Stimulated activated CD8-positive, alpha-beta memory T cell treated with anti-CD3 and anti-CD28 coated beads, Interleukin-12 subunit alpha, Interleukin-12 subunit beta, amount 100 ng/mL, for 24 hours (primary cell): ENCODE results near the gene NPAT.

ENCODE experiments used
- DNase-seq: peaks from one replicate; pipeline ENCODE4 v3.0.0-alpha.2; 2020; ENCODE audit errors: extremely low read depth

The NPAT gene

DNA sequence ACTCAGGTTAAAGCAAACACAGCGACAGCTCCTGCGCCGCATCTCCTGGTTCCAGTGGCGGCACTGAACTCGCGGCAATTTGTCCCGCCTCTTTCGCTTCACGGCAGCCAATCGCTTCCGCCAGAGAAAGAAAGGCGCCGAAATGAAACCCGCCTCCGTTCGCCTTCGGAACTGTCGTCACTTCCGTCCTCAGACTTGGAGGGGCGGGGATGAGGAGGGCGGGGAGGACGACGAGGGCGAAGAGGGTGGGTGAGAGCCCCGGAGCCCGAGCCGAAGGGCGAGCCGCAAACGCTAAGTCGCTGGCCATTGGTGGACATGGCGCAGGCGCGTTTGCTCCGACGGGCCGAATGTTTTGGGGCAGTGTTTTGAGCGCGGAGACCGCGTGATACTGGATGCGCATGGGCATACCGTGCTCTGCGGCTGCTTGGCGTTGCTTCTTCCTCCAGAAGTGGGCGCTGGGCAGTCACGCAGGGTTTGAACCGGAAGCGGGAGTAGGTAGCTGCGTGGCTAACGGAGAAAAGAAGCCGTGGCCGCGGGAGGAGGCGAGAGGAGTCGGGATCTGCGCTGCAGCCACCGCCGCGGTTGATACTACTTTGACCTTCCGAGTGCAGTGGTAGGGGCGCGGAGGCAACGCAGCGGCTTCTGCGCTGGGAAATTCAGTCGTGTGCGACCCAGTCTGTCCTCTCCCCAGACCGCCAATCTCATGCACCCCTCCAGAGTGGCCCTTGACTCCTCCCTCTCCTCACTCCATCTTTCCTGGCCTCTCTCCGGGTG lies at the start of gene NPAT, which contains the start of gene ATM:
TSS of gene NPAT (minus strand) at position 65 of the 774 bp plus-strand sequence. CDS start 102 bp downstream, outside the sequence.
TSS of gene ATM (plus strand) at position 494 of the 774 bp plus-strand sequence. CDS start 4,558 bp downstream, outside the sequence.
- peak; percentile 97 for DNase-seq

DNA sequence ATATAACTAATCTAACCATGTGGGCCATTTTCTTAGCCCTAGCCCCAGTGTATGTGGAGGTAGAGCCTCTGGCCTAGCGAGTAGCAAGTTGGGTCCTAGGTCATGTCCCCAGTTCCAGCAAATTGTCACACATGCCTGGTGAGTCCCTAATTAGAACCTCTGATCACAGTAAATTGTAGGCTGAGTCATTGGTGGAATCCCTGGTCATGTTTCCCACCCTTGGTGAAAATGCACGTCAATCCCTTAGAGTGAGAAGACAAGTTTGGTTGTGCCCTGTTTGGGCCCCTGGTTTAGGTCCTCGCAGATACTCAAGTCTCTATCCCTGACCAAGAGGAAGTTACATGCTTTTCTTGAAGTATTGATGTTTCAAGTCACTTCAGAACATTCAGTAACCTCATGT lies 47.1 kb upstream of the NPAT start:
- DNase-seq: no peak

DNA sequence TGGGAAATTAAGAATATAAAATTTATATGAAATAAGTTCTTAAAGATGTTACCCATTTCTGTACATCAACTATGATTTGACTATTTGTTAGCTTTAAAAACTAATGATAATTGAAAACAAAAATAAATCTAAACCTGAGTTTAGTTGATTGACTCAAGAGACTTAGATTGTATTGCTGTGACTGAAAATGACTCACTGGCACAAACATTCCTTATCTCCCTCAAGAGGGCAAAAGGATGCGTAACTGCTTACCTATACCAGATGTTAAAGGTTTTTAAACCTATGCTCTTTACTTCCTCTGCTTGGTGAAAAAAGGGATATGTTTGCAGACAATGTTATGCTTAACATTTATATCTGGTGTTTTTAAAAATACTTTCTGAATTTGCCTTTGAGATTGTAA lies 30.7 kb upstream of the NPAT start:
- DNase-seq: no peak

DNA sequence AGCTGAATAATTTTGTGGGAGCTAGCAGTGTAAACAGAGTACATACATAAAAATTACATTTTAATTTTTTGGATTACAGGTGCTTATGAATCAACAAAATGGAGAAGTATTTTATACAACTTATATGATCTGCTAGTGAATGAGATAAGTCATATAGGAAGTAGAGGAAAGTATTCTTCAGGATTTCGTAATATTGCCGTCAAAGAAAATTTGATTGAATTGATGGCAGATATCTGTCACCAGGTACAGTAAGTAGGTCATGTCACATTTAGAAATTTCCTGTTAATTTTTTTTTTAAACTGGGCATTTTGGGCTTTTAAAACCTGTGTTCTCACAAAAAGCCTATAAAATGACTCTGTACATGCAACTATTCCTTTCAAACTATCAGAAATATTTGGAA lies 24.4 kb upstream of the NPAT start:
- DNase-seq: no peak

DNA sequence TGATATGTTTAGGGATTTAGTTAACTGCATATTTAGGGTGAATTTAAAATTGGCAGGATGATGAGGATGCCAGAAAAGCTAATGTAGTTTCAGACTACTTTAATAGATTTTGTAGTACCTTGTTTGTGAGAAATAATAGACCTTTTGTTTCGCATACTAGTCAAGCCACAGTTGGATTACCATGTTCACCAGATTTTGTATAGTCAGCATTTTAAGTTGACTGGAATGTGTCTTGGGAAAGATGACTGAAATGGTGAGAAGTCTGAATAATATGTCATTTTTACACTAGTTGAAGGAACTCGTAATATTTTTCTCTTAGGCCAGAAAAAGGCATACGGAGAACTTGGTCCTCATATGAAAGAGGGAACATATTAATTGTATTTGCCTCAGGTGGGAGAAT lies 23.9 kb upstream of the NPAT start:
- DNase-seq: no peak

DNA sequence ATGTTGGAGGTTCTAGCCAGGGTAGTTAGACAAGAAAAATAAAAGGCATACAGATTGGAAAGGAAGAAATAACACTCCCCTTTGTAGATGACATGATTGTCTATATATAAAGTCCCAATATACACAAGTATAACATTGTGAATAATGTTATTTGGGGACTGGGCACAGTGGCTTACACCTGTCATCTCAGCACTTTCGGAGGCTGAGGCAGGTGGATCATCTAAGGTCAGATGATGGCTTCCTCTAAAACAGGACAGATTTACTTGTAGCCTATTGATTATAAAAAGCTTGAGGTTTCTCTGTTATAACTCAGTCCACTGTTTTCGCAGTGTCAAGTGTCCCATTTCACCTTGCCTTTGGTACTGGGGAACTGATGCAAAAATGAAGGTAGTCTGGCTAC lies 20.0 kb upstream of the NPAT start:
- no peak for DNase-seq

DNA sequence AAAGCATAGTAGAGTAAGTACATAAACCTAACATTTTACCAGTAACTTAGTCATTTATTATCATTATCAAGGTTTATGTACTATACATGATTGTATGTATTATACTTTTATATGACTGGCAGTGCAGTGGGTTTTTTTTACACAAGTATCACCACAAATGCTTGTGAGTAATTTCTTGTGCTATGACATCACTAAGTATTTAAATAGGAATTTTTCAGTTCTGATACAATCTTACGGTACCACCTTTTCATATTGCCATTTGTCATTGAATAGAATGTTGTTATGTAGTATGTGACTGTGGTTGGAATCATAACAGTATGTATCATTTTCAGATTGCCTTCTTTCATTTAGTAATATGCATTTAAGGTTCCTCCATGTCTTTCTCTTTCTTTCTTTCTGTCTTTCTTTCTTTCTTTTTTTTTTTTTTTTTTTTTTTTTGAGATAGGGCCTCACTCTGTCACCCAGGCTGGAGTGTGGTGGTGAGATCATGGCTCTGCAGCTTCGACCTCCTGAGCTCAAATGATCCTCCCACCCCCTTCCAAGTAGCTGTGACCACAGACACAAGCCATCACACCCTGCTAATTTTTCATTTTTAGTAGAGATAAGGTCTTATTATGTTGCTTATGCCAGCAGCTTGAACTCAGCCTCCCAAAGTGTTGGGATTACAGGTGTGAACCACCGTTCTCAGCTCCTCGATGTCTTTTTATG lies 19.0 kb upstream of the NPAT start:
- no peak for DNase-seq

DNA sequence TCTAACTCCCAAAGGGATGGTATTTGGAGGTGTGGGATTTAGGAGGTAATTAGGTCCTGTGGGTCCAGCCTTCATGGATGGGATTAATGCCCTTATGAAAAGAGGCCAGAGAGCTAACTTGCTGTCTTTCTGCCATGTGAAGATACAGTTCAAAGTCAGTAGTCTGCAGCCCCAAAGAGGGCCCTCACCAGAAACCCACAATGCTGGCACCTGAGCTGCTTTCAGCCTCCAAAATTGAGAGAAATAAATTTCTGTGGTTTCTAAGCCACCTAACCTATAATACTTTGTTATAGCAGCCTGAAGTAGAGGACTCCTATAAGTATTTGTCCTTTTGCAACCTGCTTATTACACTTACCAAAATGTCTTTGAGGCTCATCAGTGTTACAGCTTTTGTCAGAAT lies 16.6 kb upstream of the NPAT start:
- DNase-seq: no peak

DNA sequence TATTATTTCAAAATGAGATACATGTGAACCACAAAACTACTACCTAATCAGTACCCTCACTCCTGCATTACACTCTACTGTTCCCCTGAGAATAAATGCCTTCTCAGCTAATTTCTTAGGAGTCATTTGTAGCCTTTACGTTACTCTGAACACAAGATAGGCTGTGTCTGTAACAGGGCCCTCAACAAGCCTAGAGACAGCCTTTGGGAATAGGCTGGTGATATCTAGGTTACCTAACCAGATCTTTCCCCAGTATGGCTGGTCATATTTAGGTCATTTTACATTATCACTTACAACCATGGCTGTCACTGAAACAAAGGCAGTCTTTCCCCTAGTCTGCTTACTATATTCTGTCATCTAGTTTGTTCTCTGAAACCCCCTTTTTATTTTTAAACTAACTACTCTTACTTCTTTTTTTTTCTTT lies 14.6 kb upstream of the NPAT start:
- DNase-seq: no peak

DNA sequence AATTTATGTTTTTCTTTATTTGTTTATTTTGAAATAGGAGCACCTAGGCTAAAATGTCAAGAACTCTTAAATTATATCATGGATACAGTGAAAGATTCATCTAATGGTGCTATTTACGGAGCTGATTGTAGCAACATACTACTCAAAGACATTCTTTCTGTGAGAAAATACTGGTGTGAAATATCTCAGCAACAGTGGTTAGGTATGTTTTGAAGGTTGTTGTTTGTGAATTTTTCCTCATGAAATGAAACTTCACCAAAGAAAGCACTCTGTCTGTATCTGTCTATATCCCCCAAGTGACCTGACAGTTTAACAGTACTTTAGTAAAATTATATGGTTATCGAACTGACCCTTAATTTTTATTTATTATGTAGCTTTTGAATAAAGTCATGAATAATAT lies 13.2 kb upstream of the NPAT start:
- no peak for DNase-seq

DNA sequence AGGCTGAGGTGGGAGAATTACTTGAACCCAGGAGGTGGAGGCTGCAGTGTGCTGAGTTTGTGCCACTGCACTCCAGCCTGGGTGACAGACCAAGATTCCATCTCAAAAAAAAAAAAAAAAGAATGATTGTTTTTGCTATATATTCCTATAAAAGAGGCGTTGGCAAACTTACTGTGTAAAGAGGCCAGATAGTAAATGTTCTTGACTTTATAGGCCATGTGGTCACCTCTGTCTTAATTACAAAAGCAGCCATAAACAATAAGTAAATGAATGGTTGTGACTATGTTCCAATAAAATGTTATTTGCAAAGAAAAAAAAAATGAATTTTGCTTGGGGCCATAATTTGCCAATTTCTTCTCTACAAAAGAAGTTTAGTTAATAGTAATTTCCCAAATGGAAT lies 12.8 kb upstream of the NPAT start:
- no peak for DNase-seq

DNA sequence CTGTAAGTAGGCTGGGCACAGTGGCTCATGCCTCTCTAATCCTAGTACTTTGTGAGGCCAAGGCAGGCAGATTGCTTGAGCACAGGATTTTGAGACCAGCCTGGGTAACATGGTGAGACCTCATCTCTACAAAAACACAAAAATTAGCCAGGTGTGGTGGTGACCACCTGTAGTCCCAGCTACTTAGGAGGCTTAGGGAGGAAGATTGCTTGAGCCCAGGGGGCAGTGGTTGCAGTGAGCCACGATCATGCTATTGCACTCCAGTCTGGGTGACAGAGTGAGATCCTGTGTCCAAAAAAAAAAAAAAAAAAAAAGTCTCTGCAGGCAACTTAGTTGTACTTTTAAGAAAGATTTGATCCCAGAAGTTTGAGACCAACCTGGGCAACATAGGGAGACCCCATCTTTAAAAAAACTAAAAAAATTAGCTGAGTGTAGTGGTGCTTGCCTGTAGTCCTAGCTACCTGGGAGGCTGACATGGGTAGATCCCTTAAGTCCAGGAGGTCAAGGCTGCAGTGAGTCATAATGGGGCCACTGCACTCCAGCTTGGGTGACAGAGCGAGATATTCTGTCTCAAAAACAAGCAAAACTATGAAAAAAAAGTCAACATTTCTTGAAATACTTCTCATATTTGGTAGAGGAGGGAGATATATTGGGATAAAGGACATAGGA lies 11.0 kb upstream of the NPAT start:
- DNase-seq: no peak

DNA sequence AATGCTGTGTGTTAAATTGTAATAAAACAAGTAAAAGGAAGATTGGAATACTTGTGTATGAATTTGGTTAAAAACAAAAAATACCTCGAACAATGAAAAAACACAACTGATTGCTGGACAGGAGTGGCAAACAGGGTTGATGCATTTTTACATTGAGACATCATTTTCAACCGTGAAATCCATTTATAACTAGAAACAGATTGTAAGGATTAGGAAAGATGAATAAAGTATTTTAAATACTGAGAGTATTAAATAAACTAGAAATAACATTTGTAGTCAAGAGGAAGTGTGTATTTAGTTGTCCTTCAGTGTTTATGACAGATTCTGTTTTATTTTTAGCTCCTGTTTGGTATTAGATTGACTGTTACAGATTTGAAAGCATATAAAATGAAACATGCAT lies 5.8 kb upstream of the NPAT start:
- DNase-seq: no peak

DNA sequence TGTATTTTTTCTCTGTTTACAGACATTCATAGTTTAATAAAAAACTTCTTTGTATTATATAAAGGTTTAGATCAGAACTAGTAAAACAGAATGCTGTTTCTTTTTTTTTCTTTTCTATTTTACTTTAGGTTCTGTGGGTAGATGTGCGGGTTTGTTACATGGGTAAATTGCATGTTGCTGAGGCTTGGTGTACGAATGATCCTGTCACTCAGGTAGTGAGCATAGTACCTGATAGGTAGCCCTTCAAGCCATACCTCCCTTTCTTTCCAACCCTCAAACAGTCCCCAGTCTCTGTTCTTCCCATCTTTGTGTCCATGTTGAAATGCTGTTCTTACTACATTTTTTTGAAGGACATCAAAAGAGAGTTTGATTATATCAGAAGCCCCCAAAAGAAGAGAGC lies 3.6 kb upstream of the NPAT start:
- no peak for DNase-seq

DNA sequence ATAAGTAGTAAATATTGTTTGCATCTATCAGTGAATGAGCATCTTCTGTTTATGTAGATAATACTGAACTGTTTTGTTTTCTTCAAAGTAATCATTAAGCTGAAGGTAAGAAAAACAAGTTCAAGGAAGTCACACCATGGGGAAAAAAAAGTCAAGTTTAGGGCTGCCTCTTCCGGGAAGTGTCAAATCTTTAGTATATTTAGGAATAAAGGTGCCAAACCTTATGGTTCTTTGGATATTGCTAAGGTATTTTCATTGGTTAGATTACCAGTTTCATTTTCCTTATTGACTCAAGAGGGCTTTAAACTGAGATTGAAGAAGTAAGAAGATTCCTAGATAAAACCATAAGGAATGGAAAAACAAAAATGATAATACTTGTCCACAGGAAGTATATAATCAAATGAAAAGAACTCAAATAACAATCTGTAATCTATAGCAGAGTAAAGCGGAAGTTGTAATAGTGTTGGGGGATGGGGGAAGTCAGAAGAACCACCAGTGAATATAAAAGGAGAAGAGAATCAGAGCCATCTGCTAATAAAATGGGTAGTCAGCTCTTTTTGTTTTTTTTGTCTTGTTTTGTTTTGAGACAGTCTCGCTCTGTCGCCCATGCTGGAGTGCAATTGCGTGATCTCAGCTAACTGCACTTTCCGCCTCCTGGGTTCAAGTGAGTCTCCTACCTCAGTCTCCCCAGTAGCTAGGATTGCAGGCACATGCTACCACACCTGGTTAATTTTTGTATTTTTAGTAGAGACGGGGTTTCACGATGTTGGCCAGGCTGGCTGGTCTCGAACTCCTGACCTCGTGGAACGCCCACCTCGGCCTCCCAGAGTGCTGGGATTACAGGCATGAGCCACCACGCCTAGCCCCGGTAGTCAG lies 2.7 kb upstream of the NPAT start:
- DNase-seq: no peak

DNA sequence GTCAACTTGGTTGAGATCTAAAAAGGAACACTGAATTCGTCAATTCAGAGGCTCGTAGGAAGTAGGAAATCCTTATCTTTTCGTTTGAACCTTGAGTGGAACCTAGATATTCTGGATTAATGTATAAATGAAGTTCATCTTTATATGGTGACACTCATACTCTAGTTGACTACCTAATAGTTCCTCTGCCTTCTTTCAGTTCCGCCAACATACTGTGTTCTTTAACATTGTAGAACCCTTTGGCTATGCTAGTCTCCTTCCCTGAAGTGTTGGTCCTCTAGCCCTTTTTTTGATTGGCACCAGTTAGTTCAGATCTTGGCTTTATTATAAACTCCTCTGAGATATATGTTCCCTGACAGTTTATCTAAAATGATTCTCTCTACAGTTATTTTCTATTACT lies 1.9 kb upstream of the NPAT start:
- no peak for DNase-seq

DNA sequence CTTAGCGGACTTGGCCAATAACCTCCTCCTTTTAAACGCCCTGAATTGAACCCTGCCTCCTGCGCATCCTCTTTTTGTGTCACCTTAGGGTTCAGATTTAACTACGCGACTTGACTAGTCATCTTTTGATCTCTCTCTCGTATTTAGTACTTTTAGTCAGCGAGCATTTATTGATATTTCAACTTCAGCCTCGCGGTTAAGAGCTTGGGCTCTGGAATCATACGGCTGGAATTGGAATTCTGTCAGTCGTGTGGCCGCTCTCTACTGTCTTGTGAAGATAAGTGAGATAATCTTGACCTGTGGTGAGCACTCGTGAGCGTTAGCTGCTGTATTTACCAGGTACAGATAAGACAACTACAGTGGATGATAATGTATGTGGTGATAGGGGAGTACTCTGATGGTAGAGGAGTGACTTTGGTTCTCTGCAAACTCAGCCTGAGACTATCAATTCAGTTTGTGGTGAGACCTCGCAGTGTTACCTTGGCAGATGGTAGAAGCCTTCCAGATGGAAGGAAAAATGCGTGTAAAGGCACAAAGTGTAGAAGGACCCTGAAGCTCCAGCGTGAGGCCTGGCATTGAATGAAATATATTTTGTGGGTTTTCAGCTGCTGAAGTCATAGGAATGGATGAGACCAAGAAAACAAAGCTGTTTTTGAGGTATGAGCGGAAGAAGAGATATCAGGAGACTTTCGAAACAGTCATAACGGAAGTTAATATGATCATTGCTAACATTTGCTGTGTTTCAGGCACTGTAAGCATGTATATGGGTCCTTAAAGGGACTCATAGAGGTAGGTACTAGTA lies 1.1 kb upstream of the NPAT start:
- DNase-seq: no peak

DNA sequence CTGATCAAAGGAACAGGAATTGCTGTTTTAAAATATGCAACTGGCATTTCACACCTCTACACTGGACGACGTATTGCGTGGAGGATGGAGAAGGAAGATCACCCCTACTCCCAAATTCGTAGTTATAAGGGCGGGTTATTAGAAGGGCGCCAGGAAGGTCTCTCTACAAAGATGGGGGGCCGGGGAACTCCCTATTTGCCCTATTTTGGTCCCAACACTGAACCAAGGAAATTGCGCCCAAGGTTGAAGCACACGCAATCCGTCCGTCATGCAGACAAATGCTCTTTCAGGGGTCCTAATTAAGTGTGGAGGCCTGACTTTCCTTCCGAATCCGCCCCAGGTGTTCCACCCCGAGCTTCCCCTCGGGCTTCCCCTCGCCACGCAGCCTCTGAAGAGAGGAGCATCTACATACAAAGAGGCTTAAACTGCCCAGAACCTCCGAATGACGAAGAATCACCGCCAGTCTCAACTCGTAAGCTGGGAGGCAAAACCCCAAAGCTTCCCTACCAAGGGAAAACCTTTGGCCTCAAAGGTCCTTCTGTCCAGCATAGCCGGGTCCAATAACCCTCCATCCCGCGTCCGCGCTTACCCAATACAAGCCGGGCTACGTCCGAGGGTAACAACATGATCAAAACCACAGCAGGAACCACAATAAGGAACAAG lies 396 bp downstream of the NPAT start:
- DNase-seq: no peak

DNA sequence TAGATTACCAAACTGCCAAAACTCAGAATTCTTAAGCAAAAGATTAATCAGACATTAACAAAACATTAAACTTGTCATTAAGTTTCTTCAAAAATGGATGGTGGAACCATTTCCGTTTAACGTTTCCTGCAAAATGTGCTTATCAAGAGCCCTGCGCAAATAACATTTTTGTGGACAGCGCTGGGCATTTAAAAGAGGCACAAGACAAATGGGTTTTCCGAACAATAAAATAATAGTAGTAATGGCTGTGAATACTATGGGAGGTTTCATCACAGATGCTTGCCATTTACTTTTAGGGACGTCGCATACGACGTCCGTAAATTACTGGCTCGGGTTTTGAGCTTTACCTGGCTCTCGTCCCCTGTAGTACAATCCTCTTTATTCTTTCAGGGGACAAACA lies 1.1 kb downstream of the NPAT start:
- DNase-seq: no peak

DNA sequence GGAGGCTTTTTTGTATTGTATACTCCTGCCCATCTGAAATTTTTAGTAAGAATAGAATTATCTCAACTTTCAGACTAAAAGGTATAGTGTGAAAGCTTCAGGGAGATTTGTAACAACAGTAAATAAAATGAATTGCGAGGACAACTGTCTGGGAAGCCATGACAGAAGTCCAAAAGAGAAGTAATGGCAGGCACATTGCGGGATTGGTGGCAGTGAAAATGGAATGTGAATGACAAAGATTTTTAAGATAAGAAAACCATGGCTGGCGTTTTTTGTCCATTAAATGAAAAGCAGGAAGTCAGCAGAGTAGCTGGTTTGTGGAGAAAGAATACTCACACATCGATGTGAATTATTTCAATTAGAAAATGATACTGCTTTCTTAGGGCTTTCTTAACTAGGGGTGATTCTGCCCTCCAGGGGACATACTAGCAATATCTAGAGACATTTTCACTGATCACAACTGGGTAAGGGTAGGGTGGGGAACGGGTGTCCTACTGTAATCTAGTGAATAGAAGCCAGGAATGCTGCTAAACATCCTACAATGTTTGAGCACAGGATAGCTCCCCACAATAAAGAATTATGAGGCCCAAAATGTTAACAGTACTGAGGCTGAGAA lies 1.6 kb downstream of the NPAT start:
- no peak for DNase-seq
